Measurements from ENCODE around the gene MALAT1. TPM values are rescaled to one million over a fixed set of nuclear protein-coding genes. Genes with fewer than 3 reads are reported as not detected.

Gene MALAT1
- total and polyA plus RNA-seq, 7 donors, result 102 to 11,376 (median 3,071) TPM

DNA sequence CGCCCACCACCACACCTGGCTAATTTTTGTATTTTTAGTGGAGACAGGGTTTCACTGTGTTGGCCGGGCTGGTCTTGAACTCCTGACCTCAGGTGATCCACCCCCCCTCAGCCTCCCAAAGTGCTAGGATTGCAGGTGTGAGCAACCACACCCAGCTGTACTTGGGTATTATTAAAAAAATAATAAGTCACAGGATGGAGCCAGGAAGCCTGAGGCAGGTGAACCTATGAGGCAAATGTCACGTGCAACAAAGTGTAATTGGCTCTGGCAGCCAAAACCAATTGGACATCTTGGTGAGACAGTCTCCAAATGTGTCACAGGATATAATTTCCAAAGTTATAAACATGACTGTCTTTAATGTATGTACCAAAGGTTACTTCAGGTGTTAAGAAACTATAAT is 24.0 kb upstream of the MALAT1 start:
- Histone ChIP-seq H3K36me3 (ENCODE audit: insufficient read depth in 1 of 2, low read depth in 1 of 2) (no peaks in the 10 kb centered on the region), H3K27me3 (ENCODE audit: insufficient read depth in 3 of 3, low read length in 2 of 3) (no peaks in the 10 kb centered on the region), H3K27ac (peak overlapping the region; percentile 99), H3K4me1 (peaks cover 72% of the 10 kb centered on the region), H3K9me3 (no peaks in the 10 kb centered on the region), H3K4me3 (no peak overlapping the region)
- intact Hi-C loops (cut with DNase I), result loop anchor here in 1 of 2 donors (5.0 kb wide), 1 partner anchor 58 kb away; no protein-coding TSS in a partner anchor
- ATAC-seq, result no peak
- WGBS, 3 donors, result 71 to 88% (median 81%) methylated on average over 3 of the region's 3 CpGs
- no peak for DNase-seq
- TF ChIP-seq, protein P1, sequence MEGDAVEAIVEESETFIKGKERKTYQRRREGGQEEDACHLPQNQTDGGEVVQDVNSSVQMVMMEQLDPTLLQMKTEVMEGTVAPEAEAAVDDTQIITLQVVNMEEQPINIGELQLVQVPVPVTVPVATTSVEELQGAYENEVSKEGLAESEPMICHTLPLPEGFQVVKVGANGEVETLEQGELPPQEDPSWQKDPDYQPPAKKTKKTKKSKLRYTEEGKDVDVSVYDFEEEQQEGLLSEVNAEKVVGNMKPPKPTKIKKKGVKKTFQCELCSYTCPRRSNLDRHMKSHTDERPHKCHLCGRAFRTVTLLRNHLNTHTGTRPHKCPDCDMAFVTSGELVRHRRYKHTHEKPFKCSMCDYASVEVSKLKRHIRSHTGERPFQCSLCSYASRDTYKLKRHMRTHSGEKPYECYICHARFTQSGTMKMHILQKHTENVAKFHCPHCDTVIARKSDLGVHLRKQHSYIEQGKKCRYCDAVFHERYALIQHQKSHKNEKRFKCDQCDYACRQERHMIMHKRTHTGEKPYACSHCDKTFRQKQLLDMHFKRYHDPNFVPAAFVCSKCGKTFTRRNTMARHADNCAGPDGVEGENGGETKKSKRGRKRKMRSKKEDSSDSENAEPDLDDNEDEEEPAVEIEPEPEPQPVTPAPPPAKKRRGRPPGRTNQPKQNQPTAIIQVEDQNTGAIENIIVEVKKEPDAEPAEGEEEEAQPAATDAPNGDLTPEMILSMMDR (IDR thresholded peaks at IDR 0.05), result no peak

DNA sequence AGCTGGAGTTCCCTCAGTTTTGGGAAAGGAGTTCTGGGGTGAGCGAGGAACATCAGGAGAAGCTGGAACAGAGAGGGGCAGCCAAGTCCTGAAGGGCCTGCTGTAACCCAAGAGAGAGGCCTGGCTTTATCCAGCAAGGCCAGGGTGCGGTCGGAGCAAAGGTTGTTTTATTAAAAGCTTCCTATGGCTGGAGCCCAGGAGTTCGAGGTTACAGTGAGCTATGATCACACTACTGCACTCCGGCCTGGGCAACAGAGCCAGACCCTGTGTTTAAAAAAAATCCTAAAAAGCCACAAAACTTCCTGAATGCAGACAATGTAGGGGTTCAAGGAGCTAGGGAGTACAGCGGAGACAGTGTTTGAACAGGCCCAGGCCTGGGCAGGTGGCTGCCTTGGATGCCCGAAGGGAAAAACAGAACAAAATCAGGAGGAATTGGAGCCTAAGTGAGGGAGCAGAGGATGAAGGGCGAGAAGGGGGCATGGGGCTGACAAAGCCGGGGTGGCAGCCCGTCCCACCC is 22.2 kb upstream of the MALAT1 start:
- TF ChIP-seq, protein P1 (IDR thresholded peaks at IDR 0.05), result no peak
- H3K36me3 ChIP-seq (ENCODE audit: insufficient read depth in 1 of 2, low read depth in 1 of 2), result no peaks in the 10 kb centered on the region
- no peaks in the 10 kb centered on the region for H3K9me3 ChIP-seq
- DNase-seq (peak; percentile 40 to 72), ATAC-seq (peak in 3 of 4 donors; percentile 9 to 19 (median 14))
- H3K4me3 ChIP-seq, result peak overlapping the region; percentile 77
- intact Hi-C loops (cut with DNase I), result loop anchor here (1.0 to 2.0 kb wide), 2 partner anchors 18 to 24 kb away; no protein-coding TSS in a partner anchor
- peaks cover 66% of the 10 kb centered on the region for H3K4me1 ChIP-seq
- peak overlapping the region; percentile 99 for H3K27ac ChIP-seq
- 6 to 8% (median 8%) methylated on average over 10 of the region's 10 CpGs for WGBS, 3 donors
- H3K27me3 ChIP-seq (ENCODE audit: insufficient read depth in 3 of 3, low read length in 2 of 3), result no peaks in the 10 kb centered on the region

DNA sequence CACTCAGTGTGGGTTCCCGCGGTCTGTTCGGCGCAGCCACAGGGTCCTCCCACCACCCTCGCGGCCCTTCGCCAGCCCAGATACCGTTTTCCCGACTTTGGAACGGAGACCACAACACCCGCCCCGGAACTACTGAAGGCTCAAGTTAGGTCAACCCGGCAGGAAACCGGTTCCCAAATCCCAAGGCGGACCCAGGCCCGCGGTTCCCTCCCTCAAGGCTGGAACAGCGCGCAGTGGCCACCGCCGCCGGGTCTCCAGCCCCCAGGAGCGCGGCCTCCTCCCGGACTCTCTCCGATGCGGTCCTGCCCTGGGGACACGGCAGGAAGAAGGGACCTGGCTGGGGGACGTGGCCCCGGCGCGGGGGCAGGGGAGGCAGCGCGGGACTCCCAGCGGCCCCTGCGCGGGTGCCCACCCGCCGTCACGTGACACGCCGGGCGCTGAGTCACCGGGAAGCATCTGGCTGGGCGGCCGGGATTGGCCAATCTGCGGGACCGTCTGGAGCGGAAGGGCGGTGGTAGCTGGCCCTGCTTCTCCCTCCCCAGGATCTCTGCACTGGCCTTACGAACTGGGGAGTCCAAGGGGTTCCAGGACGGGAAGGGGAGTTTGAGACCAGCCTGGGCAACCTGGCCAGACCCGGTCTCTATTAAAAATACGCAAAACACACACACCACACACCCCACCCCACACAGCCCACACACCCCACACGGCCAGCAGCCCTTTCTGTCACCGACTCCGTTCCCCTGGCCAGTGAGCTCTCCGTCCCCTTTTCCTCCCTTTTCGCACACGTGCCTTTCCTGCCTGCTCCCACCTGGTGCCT is 21.5 kb upstream of the MALAT1 start:
- ATAC-seq (peak; percentile 76 to 83 (median 80)), DNase-seq (peak; percentile 98 to 99)
- Histone ChIP-seq H3K4me3 (peak overlapping the region; percentile 77), H3K36me3 (ENCODE audit: insufficient read depth in 1 of 2, low read depth in 1 of 2) (no peaks in the 10 kb centered on the region), H3K9me3 (no peaks in the 10 kb centered on the region), H3K4me1 (peaks cover 65% of the 10 kb centered on the region), H3K27ac (peak overlapping the region; percentile 99), H3K27me3 (ENCODE audit: insufficient read depth in 3 of 3, low read length in 2 of 3) (no peaks in the 10 kb centered on the region)
- TF ChIP-seq, protein P1 (IDR thresholded peaks at IDR 0.05), result no peak
- 0 to 1% (median 0%) methylated on average over 36 to 60 of the region's 60 CpGs for WGBS, 3 donors
- intact Hi-C loops (cut with DNase I), result loop anchor here in 1 of 2 donors (2.0 kb wide), 1 partner anchor 23 kb away; no protein-coding TSS in a partner anchor

DNA sequence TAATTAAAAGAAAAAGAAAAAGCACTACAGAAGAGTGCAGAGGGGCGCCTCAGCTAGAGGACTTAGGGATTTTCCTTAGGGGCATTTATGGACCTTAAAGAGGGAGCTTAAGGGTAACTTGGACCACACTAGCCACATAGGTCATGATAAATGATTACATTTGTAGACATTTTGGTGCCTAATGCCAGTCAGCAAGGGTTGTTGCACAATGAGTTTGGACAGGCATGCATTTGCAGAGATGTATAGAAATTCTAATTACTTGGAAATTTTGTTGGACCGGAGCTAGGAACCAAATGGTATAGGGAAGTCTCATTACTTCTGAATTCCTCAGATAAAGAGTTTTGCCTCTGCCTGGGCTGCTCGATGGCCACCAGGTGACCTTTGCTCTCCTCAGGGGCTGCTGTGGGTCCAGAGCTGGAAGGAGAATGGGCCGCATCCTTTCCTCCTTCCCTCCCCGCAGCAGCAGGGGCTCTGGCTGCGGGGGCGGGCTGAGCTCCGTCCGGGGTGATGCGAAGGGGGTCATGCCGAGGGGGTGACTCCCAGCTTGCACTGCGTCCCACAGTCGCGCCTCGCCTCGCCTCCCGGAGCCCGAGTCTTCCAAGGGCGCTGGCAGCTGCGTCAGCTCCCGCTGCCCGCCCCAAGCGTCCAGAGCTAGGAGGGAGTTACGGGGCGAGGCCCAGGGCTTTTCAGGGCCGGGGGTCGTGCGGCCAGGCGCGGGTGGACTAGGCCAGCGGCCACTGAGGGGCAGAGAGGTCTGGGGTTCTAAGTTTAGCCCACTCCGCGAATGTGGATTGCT is 20.3 kb upstream of the MALAT1 start:
- Histone ChIP-seq H3K9me3 (no peaks in the 10 kb centered on the region), H3K27me3 (ENCODE audit: insufficient read depth in 3 of 3, low read length in 2 of 3) (no peaks in the 10 kb centered on the region), H3K4me3 (peak overlapping the region; percentile 77), H3K4me1 (peaks cover 53% of the 10 kb centered on the region), H3K36me3 (ENCODE audit: insufficient read depth in 1 of 2, low read depth in 1 of 2) (no peaks in the 10 kb centered on the region), H3K27ac (peak overlapping the region; percentile 99)
- intact Hi-C loops (cut with DNase I), result no loop called here
- WGBS, 3 donors, result 25 to 38% (median 31%) methylated on average over 32 to 33 of the region's 33 CpGs
- ATAC-seq (peak; percentile 17 to 41 (median 32)), DNase-seq (peak; percentile 76 to 88)
- TF ChIP-seq, protein P1 (IDR thresholded peaks at IDR 0.05), result no peak
